Loucy (cell line): ENCODE measurements around the gene AARS2.

ENCODE experiments used
- CTCF ChIP-seq: fragments of 200-600 bp; sonication (generic); conservative IDR thresholded peaks from 2 replicates; pipeline ENCODE4 v1.5.1; 2014; ENCODE audit warnings: mild to moderate bottlenecking, antibody characterized with exemption, low read length
- EZH2phosphoT487 ChIP-seq: fragments of 200-600 bp; IDR thresholded peaks from 2 replicates; pipeline ENCODE4 v1.6.1; 2018; ENCODE audit warnings: antibody characterized with exemption, mild to moderate bottlenecking, moderate library complexity, borderline replicate concordance

GRCh38 chr6:44271914-44272313, 41.2 kb downstream of the AARS2 start:
- TF ChIP-seq CTCF (no peak), EZH2phosphoT487 (no peak)
